GM21367 (cell line): ENCODE data around the gene PIGV.

ENCODE experiments used
- ATAC-seq: cut with Tn5 transposase; IDR thresholded peaks from one replicate; pipeline ENCODE4 v1.9.1; 2021; ENCODE audit not compliant: unreplicated experiment

The PIGV gene

DNA sequence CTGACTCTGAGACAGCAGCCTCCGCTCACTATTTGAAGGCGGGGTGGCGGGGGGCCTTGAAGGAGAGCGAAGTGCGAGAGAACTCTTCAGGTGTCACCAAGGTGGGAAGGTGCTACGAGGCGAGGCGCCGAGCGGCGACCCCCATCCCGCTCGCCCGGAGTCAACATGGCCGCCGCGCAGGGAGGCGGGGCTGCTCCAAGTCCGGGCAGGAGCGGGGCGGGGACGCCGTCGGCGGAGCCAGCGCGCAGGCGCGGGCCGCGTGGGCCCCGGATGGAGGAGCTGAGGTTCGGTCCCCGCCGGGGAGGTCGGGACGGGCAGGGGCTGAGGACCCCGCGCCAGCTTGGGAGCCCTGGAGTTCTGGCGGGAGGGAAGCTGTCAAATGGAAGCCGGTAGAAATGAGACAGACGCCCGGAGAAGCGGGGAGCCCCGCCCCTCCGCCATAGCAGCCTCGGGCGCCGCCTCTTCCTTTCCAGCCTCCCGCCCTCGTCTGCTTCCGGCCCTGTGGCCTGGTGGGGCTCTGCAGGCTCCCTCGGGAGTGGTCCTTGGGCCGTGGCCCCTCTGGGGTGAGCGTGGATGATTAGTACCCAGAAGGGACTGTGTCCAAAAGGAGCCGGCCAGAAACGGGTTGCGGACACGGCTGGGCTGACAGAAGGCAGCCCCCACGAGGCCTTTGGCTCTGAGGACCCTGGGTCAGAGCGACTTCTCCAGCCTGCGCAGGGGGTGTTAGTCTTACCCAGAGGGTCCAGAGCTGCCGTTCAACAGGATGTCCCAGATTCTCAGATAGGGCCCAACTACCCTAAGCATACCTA, at the start of gene PIGV:
TSS of gene PIGV (plus strand) at position 245 of the 809 bp plus-strand sequence. CDS start 2,866 bp downstream, outside the sequence.
- ATAC-seq, result peak; percentile 42

GRCh38 chr1:26739329-26739914, 48.3 kb upstream of the PIGV start:
- ATAC-seq, result no peak

DNA sequence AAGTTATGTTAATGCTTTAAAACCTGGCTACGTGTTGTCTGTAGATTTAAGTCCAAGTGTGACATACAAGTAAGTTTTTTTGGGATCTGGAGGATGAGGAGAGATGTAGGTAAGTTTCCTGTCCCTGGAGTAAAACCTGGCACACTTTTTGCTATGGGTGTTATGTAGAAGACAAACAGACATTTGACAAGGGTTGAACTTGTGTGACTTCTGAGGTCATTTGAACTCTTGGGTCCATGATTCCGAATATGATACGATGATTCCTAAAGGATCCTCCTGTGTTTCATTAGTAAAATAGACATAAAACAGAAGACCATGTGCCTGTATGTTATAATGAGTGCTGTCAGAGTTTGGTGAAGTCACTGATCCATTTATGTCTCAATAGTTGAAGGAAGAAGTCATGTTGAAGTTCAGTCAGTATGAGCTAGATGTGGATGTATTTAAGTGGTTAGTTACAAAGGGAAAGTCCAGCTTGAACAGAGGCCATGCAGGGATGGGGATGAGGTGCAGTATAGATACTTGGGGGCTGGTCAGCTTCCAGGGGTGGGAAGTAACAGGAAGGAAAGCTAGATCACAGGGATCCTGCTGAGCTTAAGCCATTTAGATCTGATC, 47.6 kb upstream of the PIGV start:
- ATAC-seq, result no peak

DNA sequence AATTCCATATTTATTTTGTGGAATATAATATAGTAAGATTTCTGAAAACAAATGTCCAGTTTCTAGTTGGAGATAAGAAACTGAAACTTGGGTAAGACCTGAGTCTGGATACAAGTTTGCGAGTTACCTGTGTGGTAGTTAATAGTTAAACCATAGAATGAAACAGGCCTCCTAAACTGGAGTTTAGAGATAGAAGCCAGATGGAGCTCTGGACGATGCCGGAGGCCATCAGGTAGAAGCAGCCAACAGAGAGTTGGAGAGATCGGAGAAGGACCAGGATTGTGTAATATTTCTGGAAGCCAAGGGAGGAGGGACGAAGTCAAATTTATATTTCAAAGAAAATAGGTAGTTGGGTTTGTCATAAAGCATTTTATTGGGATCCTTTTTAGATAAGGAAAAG, 46.8 kb upstream of the PIGV start:
- no peak for ATAC-seq

DNA sequence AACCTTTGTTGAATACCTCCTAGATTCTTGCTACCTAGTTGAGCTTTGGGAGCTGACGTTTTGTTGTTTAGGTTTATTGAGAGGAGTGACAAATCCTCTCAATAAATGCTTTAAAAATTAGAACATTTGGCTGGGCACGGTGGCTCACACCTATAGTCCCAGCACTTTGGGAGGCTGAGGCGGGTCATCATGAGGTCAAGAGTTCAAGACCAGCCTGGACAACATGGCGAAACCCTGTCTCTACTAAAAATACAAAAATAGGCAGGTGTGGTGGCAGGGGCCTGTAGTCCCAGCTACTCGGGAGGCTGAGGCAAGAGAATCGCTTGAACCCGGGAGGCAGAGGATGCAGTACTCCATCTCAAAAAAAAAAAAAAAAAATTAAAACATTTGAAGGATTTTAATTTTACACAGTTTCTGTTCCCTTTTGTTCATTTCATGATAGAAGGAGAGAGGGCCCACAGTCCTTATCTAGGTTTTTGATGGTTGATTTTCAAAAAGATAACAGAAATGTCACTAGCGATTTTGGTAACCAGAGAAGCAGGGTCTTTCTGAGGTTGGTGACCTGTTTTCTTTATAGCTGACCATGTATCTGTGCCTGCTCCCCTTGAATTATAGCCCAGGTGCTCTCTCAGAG, 44.2 kb upstream of the PIGV start:
- peak; percentile 2 for ATAC-seq

DNA sequence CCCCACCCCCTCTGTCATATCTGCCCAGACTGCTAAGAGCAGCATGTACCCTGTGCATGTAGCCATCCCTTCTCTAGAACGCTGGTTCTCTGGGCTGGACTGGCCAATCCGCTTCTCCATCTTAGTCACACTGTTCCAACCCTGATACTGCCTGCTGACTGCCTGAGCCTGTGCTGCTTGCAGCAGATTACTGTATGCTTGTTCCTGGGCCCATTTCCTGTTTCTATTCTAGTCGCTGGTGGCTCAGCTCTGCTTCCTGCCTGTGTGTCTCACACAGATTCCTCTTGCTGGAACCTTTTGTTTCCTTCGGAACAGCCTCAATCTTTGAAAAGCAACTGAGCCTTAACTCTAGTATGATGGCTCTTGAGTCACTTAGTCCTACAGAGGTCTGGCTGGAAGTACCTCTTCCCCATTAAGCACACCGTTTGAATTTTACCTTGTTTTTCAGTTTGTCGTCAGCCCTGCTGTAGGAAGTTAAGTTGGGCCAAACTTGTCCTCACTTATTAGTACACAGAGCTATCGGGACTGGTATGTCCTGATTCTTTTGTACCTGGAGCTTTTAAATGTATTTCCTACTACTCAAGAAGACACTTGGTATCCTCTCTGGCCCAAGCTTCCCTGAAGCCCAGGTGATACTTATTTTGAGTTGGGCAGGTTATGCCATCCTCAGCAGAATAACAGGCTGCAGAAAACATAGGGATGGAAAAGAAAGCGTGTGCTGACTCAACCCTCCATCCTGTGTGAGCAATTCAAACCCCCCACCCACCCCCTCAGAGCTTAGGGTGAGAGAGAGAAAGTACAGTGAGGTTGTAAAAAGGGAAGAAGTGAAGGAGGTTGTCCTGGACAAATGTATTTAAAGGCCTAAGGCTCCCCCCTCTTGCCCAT, 43.4 kb upstream of the PIGV start:
- peak; percentile 93 for ATAC-seq

DNA sequence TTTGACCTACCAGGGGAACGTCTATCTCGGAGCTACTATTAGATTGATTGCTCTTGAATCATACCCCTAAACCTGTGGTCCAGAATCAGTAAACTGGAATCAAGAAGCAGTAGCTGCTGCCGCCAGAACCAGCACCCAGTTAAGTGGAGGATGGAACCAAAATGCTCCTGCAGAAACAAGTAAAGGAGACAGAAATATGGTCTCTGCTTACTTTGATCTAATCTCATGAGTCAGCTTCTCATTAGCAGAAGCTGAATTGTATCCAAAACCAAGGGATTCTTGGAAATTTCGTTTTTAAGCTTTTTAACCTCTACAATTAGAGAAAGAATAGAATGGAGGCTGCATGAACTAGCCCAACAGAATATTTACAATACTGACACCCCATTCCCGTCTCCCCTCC, 42.6 kb upstream of the PIGV start:
- ATAC-seq, result no peak

GRCh38 chr1:26747048-26747447, 40.7 kb upstream of the PIGV start:
- no peak for ATAC-seq

GRCh38 chr1:26748351-26748750, 39.4 kb upstream of the PIGV start:
- ATAC-seq, result no peak

DNA sequence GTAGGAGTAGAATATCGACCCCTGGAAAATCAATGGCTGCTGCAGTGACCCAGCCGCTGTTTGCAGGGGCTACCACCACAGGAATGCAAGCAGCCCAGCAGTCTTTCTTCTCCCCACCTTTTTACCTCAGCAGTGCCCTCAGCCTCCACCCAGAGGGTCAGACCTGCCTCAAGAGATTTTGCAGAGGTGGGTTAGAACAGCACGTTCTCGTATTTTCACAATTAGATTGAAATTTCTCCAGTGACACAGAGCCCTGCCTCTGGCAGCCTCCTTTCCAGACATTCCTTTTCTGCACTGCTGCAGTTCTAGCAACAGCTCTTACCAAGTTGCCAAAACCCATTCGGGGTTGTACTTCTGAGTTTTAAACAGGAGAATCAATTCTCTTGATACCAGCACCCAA, 38.3 kb upstream of the PIGV start:
- ATAC-seq, result no peak

- no peak for ATAC-seq
These were observed 37.3 kb upstream of the PIGV start for GRCh38 chr1:26750428-26750827.

DNA sequence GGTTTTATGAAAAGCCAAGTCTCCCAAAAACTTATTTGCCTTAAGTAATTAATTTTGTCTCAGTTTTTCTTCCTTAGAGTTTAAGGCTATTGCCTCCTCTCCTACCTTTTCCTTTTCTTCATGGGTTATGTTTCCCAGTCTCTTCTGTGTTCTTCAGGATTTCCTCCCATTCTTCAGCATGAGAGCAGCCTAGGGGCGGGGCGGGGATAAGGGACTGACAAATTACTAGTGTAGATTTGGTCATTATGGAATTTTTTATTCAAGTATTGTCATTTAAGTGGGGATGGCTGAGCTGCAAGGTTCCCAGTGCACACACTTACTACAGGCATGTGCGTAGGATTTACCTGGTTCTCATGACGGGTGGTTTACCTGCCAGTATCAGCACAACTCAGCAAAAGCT, 35.2 kb upstream of the PIGV start:
- no peak for ATAC-seq

DNA sequence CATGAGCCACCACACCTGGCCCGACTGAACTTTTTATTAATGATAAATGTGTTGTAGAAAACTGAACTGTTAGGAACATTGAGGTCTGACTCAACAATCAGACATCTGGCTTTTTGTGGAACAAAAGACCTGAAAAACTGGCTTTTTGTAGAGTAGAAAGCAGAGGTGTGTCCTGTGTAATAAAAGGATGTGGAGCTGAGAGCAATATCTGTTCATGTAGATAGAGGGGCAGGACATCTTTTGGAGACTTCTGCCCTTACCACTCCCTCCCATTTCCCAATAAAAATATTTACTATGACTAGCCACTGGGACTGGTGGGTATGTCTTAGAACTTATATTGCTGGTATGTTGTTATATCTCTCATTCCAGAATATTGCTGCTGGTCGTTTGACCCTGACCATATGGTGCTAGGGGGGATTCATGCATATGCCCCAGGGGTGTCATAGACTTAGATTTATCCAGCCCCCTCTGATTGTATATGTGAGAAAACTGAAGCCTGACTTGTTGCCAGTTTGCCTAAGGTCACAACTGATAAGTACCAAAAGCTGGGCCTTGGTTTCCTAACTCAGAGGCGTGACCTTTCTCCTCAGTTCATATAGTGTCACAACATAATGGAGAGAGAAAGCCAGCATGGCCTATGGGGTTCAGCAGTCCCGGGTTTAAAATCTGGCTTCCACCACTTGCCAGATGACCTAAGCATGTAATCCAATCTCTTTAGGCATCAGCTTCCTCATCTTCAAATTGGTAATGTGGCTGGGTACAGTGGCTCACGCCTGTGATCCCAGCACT, 33.5 kb upstream of the PIGV start:
- no peak for ATAC-seq

DNA sequence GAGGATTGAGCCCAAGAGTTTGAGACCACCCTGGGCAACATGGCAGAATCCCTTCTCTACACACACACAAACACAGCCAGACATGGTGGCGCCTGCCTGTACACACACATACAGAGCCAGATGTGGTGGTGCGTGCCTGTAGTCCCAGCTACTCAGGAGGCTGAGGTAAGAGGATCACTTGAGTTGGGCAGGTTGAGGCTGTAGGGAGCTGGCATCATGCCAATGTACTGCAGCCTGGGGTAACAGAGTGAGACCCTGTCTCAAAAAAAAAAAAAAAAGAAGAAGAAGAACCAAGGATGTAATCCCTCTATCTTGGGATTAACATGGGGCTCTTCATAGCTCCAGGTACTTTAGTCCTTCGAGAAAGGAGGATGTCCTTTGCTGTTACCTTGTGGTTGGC, 29.4 kb upstream of the PIGV start:
- no peak for ATAC-seq

DNA sequence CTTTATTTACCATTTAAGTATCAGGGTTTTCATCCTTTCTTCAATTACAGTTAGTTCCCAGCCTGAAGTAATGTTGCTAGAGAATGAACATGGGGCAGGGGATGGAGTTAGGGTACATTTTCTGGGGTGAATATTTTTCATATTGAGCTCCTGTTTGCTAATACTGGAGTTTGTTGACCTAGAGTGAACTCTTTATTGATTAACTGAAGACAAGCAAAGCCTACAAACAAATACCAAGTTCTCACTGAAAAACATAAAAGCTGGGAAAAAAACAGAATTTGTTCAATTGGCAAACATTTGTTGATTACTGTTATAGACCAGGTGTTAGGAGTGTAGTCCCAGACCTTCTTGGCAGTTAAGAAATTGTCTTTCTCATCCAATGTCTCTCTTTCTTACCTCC, 28.2 kb upstream of the PIGV start:
- no peak for ATAC-seq

GRCh38 chr1:26761217-26761616, 26.5 kb upstream of the PIGV start:
- no peak for ATAC-seq

DNA sequence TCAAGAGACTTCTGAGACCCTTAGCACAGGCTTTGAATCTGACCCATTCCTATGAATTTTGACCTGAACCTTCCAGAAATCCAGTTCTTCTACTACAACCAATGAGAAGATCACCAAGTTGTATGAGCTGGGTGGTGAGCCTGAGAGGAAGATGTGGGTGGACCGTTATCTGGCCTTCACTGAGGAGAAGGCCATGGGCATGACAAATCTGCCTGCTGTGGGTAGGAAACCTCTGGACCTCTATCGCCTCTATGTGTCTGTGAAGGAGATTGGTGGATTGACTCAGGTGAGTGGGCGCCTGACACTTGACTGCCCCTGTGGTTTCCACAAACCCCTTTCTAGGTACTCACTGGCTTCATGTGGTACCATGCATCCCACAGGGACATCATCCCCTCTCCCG, 20.0 kb upstream of the PIGV start:
- ATAC-seq, result no peak

- no peak for ATAC-seq
These were observed 19.0 kb upstream of the PIGV start for GRCh38 chr1:26768755-26769154.

- ATAC-seq, result no peak
These were observed 16.5 kb upstream of the PIGV start for GRCh38 chr1:26771285-26771642.

GRCh38 chr1:26771643-26772321, 16.0 kb upstream of the PIGV start:
- ATAC-seq, result no peak
